ENCODE measurements around the gene AK8.

Gene AK8

DNA sequence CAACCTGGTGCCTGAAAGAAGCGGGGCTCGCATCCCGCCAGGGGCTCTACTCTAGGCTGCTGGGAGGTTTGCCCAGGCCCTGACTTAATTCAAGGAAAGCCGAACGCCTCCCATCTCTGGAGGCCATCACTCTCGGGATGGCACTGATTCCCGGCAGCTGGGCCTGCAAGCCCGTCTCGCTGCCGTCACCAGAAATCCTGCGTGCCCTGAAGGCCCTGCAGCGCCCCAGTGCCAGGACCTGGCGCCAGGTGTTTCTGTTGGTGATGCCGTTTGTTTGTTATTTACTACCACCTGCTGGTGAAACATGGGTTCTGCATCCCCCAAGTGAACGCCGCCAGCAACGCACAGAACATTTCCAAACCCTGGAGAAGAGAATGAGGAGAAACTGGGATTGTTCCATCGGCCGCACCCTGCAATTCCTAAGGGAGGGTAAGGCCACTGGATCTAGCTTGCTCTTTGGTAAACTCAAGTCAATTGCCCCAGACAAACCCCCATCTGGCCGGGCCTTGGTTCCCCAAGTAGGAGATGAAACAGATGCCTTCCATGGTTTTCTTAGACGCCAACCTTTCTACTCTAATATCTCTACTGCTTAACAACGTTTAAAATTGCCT lies 77.9 kb downstream of the AK8 start:
- H3K4me1 ChIP-seq (ENCODE audit: control insufficient read depth, insufficient read depth, low read length), result no peaks in the 10 kb centered on the region
- H3K4me3 ChIP-seq (ENCODE audit: low read length), result no peak overlapping the region
- H3K36me3 ChIP-seq (ENCODE audit: insufficient read depth, low read length), result no peaks in the 10 kb centered on the region
- H3K4me2 ChIP-seq (ENCODE audit: low read length), result peak overlapping the region; percentile 49
- no peak overlapping the region for H3K9ac ChIP-seq (ENCODE audit: low read depth, low read length)
- H3K27me3 ChIP-seq (ENCODE audit: control insufficient read depth, insufficient read depth, low read length), result peaks cover 75% of the 10 kb centered on the region
- H3K9me3 ChIP-seq (replicated peaks; ENCODE audit: low read length), result no peaks in the 10 kb centered on the region

- Histone ChIP-seq H3K9me3 (replicated peaks; ENCODE audit: low read length) (no peaks in the 10 kb centered on the region), H3K27me3 (ENCODE audit: control insufficient read depth, insufficient read depth, low read length) (peaks cover 75% of the 10 kb centered on the region), H3K4me2 (ENCODE audit: low read length) (no peak overlapping the region), H3K9ac (ENCODE audit: low read depth, low read length) (no peak overlapping the region), H3K36me3 (ENCODE audit: insufficient read depth, low read length) (no peaks in the 10 kb centered on the region), H3K4me1 (ENCODE audit: control insufficient read depth, insufficient read depth, low read length) (no peaks in the 10 kb centered on the region), H3K4me3 (ENCODE audit: low read length) (no peak overlapping the region)
Measured at GRCh38 chr9:132798817-132799790, 79.0 kb downstream of the AK8 start.

- no peaks in the 10 kb centered on the region for H3K4me1 ChIP-seq (ENCODE audit: control insufficient read depth, insufficient read depth, low read length)
- no peak overlapping the region for H3K4me2 ChIP-seq (ENCODE audit: low read length)
- H3K4me3 ChIP-seq (ENCODE audit: low read length), result no peak overlapping the region
- no peaks in the 10 kb centered on the region for H3K9me3 ChIP-seq (replicated peaks; ENCODE audit: low read length)
- H3K36me3 ChIP-seq (ENCODE audit: insufficient read depth, low read length), result no peaks in the 10 kb centered on the region
- H3K9ac ChIP-seq (ENCODE audit: low read depth, low read length), result no peak overlapping the region
- H3K27me3 ChIP-seq (ENCODE audit: control insufficient read depth, insufficient read depth, low read length), result peaks cover 84% of the 10 kb centered on the region
Measured at GRCh38 chr9:132797861-132798659, 80.0 kb downstream of the AK8 start.

GRCh38 chr9:132795511-132796303 lies 82.4 kb downstream of the AK8 start:
- H3K9ac ChIP-seq (ENCODE audit: low read depth, low read length), result no peak overlapping the region
- H3K4me2 ChIP-seq (ENCODE audit: low read length), result no peak overlapping the region

DNA sequence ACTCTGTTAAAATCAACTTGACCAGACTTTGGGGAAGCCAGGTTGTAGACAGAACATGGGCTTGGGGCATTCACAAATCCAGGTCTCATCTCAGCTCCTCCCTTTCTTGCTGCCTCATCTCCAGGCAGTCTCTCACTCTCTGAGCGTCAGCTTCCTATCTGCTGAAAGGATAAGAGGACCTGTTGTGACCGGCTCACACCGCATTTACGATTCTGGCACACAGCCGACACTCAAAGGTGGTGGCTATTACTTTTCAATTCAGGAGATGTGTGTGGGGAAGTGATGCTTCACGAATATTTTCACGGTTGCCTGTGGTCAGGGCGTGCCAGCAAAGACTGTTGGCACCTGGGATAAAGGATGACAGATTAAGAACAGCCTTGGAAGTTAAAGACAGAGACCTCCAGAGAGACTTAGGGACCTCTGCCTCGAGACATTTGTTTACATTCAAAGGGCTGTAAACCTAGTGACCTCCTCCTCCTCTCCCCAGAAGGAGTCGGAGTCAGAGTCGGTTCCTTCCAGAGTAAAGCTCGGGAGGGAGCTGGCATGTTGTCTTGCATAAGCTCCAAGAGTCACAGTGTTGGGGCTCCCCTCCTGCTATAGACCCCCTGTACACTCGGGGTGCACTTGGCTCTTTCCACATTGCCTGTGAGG lies 83.2 kb downstream of the AK8 start:
- Histone ChIP-seq H3K4me1 (ENCODE audit: control insufficient read depth, insufficient read depth, low read length) (no peaks in the 10 kb centered on the region), H3K9me3 (replicated peaks; ENCODE audit: low read length) (no peaks in the 10 kb centered on the region), H3K9ac (ENCODE audit: low read depth, low read length) (no peak overlapping the region), H3K4me2 (ENCODE audit: low read length) (no peak overlapping the region), H3K4me3 (ENCODE audit: low read length) (no peak overlapping the region), H3K36me3 (ENCODE audit: insufficient read depth, low read length) (no peaks in the 10 kb centered on the region), H3K27me3 (ENCODE audit: control insufficient read depth, insufficient read depth, low read length) (peaks cover 75% of the 10 kb centered on the region)

More at GRCh38 chr9:132795511-132796303, 82.4 kb downstream of the AK8 start:
- no peaks in the 10 kb centered on the region for H3K9me3 ChIP-seq (replicated peaks; ENCODE audit: low read length)
- H3K4me3 ChIP-seq (ENCODE audit: low read length), result no peak overlapping the region
- peaks cover 76% of the 10 kb centered on the region for H3K27me3 ChIP-seq (ENCODE audit: control insufficient read depth, insufficient read depth, low read length)
- H3K36me3 ChIP-seq (ENCODE audit: insufficient read depth, low read length), result no peaks in the 10 kb centered on the region
- H3K4me1 ChIP-seq (ENCODE audit: control insufficient read depth, insufficient read depth, low read length), result no peaks in the 10 kb centered on the region

GRCh38 chr9:132793606-132794580 lies 84.2 kb downstream of the AK8 start:
- H3K9ac ChIP-seq (ENCODE audit: low read depth, low read length), result no peak overlapping the region
- no peaks in the 10 kb centered on the region for H3K36me3 ChIP-seq (ENCODE audit: insufficient read depth, low read length)
- H3K4me1 ChIP-seq (ENCODE audit: control insufficient read depth, insufficient read depth, low read length), result no peaks in the 10 kb centered on the region
- H3K27me3 ChIP-seq (ENCODE audit: control insufficient read depth, insufficient read depth, low read length), result peaks cover 66% of the 10 kb centered on the region
- no peak overlapping the region for H3K4me2 ChIP-seq (ENCODE audit: low read length)
- no peaks in the 10 kb centered on the region for H3K9me3 ChIP-seq (replicated peaks; ENCODE audit: low read length)
- no peak overlapping the region for H3K4me3 ChIP-seq (ENCODE audit: low read length)

DNA sequence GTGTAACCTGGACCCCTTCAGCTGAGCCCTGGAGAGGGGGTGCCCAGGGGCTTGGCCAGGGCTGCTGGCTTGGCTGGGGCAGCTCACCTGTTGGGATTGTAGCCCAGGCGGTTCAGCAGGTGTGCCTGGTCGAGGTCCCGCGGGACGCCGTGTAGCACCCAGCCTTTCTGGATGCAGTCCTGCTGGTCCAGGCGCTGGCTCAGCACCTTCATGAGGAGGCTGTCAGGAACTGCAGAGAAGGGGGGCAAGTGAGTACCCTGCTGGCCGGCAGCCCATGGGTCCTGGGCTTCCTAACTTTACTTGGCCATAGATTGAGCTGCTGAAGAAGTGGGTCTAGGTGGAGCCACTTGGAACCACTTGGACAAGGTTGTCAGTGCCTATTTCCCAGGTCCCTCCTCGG lies 85.5 kb downstream of the AK8 start:
- H3K9me3 ChIP-seq (replicated peaks; ENCODE audit: low read length), result no peaks in the 10 kb centered on the region
- no peak overlapping the region for H3K4me2 ChIP-seq (ENCODE audit: low read length)
- no peaks in the 10 kb centered on the region for H3K36me3 ChIP-seq (ENCODE audit: insufficient read depth, low read length)
- H3K27me3 ChIP-seq (ENCODE audit: control insufficient read depth, insufficient read depth, low read length), result peaks cover 62% of the 10 kb centered on the region
- H3K4me3 ChIP-seq (ENCODE audit: low read length), result no peak overlapping the region
- H3K4me1 ChIP-seq (ENCODE audit: control insufficient read depth, insufficient read depth, low read length), result no peaks in the 10 kb centered on the region
- no peak overlapping the region for H3K9ac ChIP-seq (ENCODE audit: low read depth, low read length)

GRCh38 chr9:132791699-132792240 lies 86.3 kb downstream of the AK8 start:
- peaks cover 63% of the 10 kb centered on the region for H3K27me3 ChIP-seq (ENCODE audit: control insufficient read depth, insufficient read depth, low read length)
- H3K9me3 ChIP-seq (replicated peaks; ENCODE audit: low read length), result no peaks in the 10 kb centered on the region
- no peak overlapping the region for H3K9ac ChIP-seq (ENCODE audit: low read depth, low read length)
- no peak overlapping the region for H3K4me3 ChIP-seq (ENCODE audit: low read length)
- H3K4me2 ChIP-seq (ENCODE audit: low read length), result no peak overlapping the region
- no peaks in the 10 kb centered on the region for H3K4me1 ChIP-seq (ENCODE audit: control insufficient read depth, insufficient read depth, low read length)
- no peaks in the 10 kb centered on the region for H3K36me3 ChIP-seq (ENCODE audit: insufficient read depth, low read length)

DNA sequence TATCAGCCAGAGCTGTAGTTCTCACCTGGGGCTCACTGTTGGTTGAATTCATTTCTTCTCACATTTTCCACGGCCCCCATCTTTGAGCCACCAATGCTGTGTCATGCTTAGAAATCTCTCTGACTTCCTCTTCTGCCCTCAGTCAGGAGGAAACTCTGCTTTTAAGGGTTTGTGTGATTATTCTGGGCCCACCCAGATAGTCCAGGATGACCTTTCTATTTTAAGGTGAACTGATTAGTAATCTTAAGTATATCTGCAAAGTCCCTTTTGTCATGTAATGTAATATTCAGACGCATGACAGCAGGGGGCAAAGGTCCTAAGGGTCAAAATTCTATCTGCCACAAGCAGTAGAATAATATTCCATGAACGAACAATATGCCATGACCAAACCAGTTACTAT lies 88.4 kb downstream of the AK8 start:
- Histone ChIP-seq H3K36me3 (ENCODE audit: insufficient read depth, low read length) (no peaks in the 10 kb centered on the region), H3K4me1 (ENCODE audit: control insufficient read depth, insufficient read depth, low read length) (no peaks in the 10 kb centered on the region), H3K4me3 (ENCODE audit: low read length) (no peak overlapping the region), H3K4me2 (ENCODE audit: low read length) (no peak overlapping the region), H3K27me3 (ENCODE audit: control insufficient read depth, insufficient read depth, low read length) (peaks cover 62% of the 10 kb centered on the region), H3K9ac (ENCODE audit: low read depth, low read length) (no peak overlapping the region), H3K9me3 (replicated peaks; ENCODE audit: low read length) (no peaks in the 10 kb centered on the region)
